ENCODE data around the gene CARD8. TPM values are rescaled to one million over a fixed set of nuclear protein-coding genes. Genes with fewer than 3 reads are reported as not detected.
A peak's percentile ranks its signal among the peaks of the same experiment; 100 is the strongest.

The CARD8 gene
- total RNA-seq, 1 donor from 2014 or later, result 41.0 TPM

GRCh38 chr19:48196933-48197665 is 58.6 kb downstream of the CARD8 start:
- no peaks in the 10 kb centered on the region for H3K4me1 ChIP-seq
- no peak overlapping the region for H3K4me3 ChIP-seq

GRCh38 chr19:48196321-48196763 is 59.4 kb downstream of the CARD8 start:
- DNase-seq (ENCODE audit: low spot score in 2 of 2), result no peak
- no peaks in the 10 kb centered on the region for H3K27me3 ChIP-seq
- TF ChIP-seq CTCF (IDR thresholded peaks at IDR 0.05), result no peak

More at GRCh38 chr19:48196933-48197665, 58.6 kb downstream of the CARD8 start:
- H3K9me3 ChIP-seq, result no peaks in the 10 kb centered on the region
- no peaks in the 10 kb centered on the region for H3K36me3 ChIP-seq
- no peak for DNase-seq (ENCODE audit: low spot score in 2 of 2)
- H3K27me3 ChIP-seq, result no peaks in the 10 kb centered on the region
- TF ChIP-seq CTCF (IDR thresholded peaks at IDR 0.05), result no peak
- intact Hi-C loops (cut with DNase I), result no loop called here
- H3K27ac ChIP-seq, result no peak overlapping the region

GRCh38 chr19:48194844-48195830 is 60.6 kb downstream of the CARD8 start:
- Histone ChIP-seq H3K4me3 (no peak overlapping the region), H3K27ac (no peak overlapping the region), H3K27me3 (no peaks in the 10 kb centered on the region), H3K4me1 (no peaks in the 10 kb centered on the region), H3K36me3 (no peaks in the 10 kb centered on the region), H3K9me3 (no peaks in the 10 kb centered on the region)
- DNase-seq (ENCODE audit: low spot score in 2 of 2), result no peak
- TF ChIP-seq CTCF (IDR thresholded peaks at IDR 0.05), result no peak
- intact Hi-C loops (cut with DNase I), result no loop called here

More at GRCh38 chr19:48196321-48196763, 59.4 kb downstream of the CARD8 start:
- no peaks in the 10 kb centered on the region for H3K9me3 ChIP-seq
- H3K4me1 ChIP-seq, result no peaks in the 10 kb centered on the region
- no peaks in the 10 kb centered on the region for H3K36me3 ChIP-seq
- no peak overlapping the region for H3K4me3 ChIP-seq
- H3K27ac ChIP-seq, result no peak overlapping the region
- intact Hi-C loops (cut with DNase I), result no loop called here

DNA sequence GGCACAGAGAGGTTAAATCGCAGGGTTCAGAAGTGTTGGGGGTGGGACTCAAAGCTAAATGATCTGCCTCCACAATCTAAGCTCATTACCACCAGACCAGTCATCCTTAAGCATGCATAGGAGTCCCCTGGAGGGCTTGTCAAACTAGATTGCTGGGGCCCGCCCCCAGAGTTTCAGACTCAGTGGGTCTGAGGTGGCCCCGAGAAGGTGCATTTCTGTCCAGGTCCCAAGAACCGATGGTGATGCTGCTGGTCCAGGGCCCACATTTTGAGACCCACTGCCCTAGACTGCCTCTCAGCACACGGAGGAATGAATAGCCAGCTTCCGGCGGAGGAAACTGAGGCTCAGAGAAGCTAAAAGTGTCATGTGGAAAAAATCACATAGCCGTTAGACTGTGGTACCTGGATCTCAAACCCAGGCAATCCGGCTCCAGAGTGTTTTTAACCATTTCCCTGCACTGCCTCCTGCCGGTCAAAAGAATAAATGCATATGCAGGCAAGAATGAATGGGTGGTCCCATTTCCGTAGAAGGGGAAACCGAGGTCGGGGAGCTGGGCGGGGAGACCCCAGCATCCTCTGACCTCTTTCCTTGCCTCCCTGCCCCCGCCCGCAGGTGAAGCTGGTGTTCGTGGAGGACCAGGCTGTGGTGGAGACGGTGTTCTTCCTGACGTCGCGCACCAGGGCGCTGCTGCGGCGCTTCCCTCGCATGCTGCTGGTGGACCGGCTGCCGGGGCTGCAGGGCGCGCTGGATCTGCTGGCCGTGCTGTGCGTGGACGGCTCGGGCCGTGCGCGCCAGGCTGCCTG is 61.5 kb downstream of the CARD8 start:
- Histone ChIP-seq H3K27me3 (no peaks in the 10 kb centered on the region), H3K36me3 (no peaks in the 10 kb centered on the region), H3K4me1 (no peaks in the 10 kb centered on the region), H3K9me3 (no peaks in the 10 kb centered on the region), H3K4me3 (no peak overlapping the region), H3K27ac (no peak overlapping the region)
- DNase-seq (ENCODE audit: low spot score in 2 of 2), result peak in 1 of 2 donors; percentile 60
- intact Hi-C loops (cut with DNase I), result no loop called here
- TF ChIP-seq CTCF (IDR thresholded peaks at IDR 0.05), result peak in 2 of 3 experiments; percentile 42 to 52

GRCh38 chr19:48192750-48193149 is 63.0 kb downstream of the CARD8 start:
- intact Hi-C loops (cut with DNase I), result no loop called here
- DNase-seq (ENCODE audit: low spot score in 2 of 2), result peak in 1 of 2 donors; percentile 44
- Histone ChIP-seq H3K27me3 (no peaks in the 10 kb centered on the region), H3K9me3 (no peaks in the 10 kb centered on the region), H3K4me1 (no peaks in the 10 kb centered on the region), H3K4me3 (no peak overlapping the region), H3K36me3 (peaks cover 4 to 5% of the 10 kb centered on the region in 2 donors), H3K27ac (no peak overlapping the region)
- no peak for TF ChIP-seq CTCF (IDR thresholded peaks at IDR 0.05)

Data from ascending aorta (tissue), 2 donors.